K562 (cell line): ENCODE data around the gene UBA52. TPM values are rescaled to one million over a fixed set of nuclear protein-coding genes. Genes with fewer than 3 reads are reported as not detected.

ENCODE experiments used
- BACH1 ChIP-seq: fragments of 200-800 bp; sonication (Bioruptor generic); IDR thresholded peaks from 2 replicates; pipeline ENCODE4 v1.6.1; 2016; ENCODE audit warnings: missing genetic modification characterization, missing compliant biosample characterization
- BMI1 ChIP-seq: fragments of 150-350 bp; IDR thresholded peaks from 2 replicates; pipeline ENCODE4 v1.6.1; 2014; ENCODE audit warnings: low read length
- BRF1 ChIP-seq: IDR thresholded peaks from 3 replicates; pipeline ENCODE4 v1.6.1; 2011; ENCODE audit warnings: borderline replicate concordance, mild to moderate bottlenecking; ENCODE audit not compliant: insufficient read length; ENCODE audit errors: extremely low read depth
- FOSL1 ChIP-seq: fragments of 200-800 bp; sonication (Bioruptor generic); conservative IDR thresholded peaks from 2 replicates; pipeline ENCODE4 v1.6.1; 2016; ENCODE audit warnings: missing genetic modification characterization, missing compliant biosample characterization
- FOXA3 ChIP-seq, 2 experiments: fragments of 450-650 bp in 1 of 2; sonication (generic) in 1 of 2; formaldehyde crosslinking; IDR thresholded peaks in 1 of 2; conservative IDR thresholded peaks in 1 of 2; 2 replicates each; pipeline versions ENCODE4 v1.4.0 to v1.8.0; 2020 to 2022; ENCODE audit warnings: mild to moderate bottlenecking in 2 of 2, missing genetic modification reagents in 1 of 2
- MECOM ChIP-seq: fragments of 250-450 bp; sonication (Bioruptor Pico); IDR thresholded peaks from 2 replicates; pipeline ENCODE4 v1.8.0; 2022; ENCODE audit warnings: inconsistent platforms
- NFATC3 ChIP-seq: fragments of 450-650 bp; IDR thresholded peaks from 2 replicates; pipeline ENCODE4 v1.6.1; 2017; ENCODE audit warnings: mild to moderate bottlenecking
- NR2F6 ChIP-seq: fragments of 450-650 bp; formaldehyde crosslinking; IDR thresholded peaks from 2 replicates; pipeline ENCODE4 v1.4.0; 2020; ENCODE audit warnings: mild to moderate bottlenecking
- PRMT5 ChIP-seq: sonication (generic); formaldehyde crosslinking; IDR thresholded peaks from 2 replicates; pipeline ENCODE4 v1.5.0; 2020; ENCODE audit warnings: missing genetic modification reagents
- RBM15 ChIP-seq: fragments of 200-400 bp; formaldehyde crosslinking; IDR thresholded peaks from 2 replicates; pipeline ENCODE4 v1.6.1; 2018; ENCODE audit warnings: mild to moderate bottlenecking, low read length, moderate library complexity; ENCODE audit not compliant: insufficient read depth
- RBM39 ChIP-seq: fragments of 200-400 bp; formaldehyde crosslinking; optimal IDR thresholded peaks from 2 replicates; pipeline ENCODE3; 2018; ENCODE audit warnings: low read depth, low read length
- SAP30 ChIP-seq: fragments of 200-600 bp; sonication (generic); IDR thresholded peaks from 2 replicates; pipeline ENCODE4 v1.6.1; 2012; ENCODE audit warnings: borderline replicate concordance, low read depth, mild to moderate bottlenecking, moderate library complexity, low read length, control low read depth, inconsistent platforms; ENCODE audit not compliant: insufficient read depth, poor library complexity, severe bottlenecking
- SMARCC2 ChIP-seq: fragments of 450-650 bp; IDR thresholded peaks from 2 replicates; pipeline ENCODE4 v1.6.1; 2017; ENCODE audit warnings: antibody characterized with exemption, moderate library complexity, mild to moderate bottlenecking, low read depth
- TFAM ChIP-seq: fragments of 250-450 bp; sonication (Bioruptor Pico); conservative IDR thresholded peaks from 2 replicates; pipeline ENCODE4 v1.5.0; 2021; ENCODE audit warnings: mild to moderate bottlenecking, moderate library complexity
- TRIM24 ChIP-seq, 2 experiments: fragments of 450-650 bp; IDR thresholded peaks; 2 replicates each; pipeline ENCODE4 v1.6.1; 2016
- UBTF ChIP-seq, 2 experiments: IDR thresholded peaks; 2 replicates each; pipeline ENCODE4 v1.6.1; 2012; ENCODE audit warnings: improper control_type of control experiment in 2 of 2, low read depth in 2 of 2, low read length in 2 of 2, borderline replicate concordance in 1 of 2
- USF1 ChIP-seq: sonication (generic); formaldehyde crosslinking; IDR thresholded peaks from 2 replicates; pipeline ENCODE4 v1.9.0; 2022; ENCODE audit warnings: mild to moderate bottlenecking, missing genetic modification reagents
- ZBTB49 ChIP-seq: sonication (generic); formaldehyde crosslinking; IDR thresholded peaks from 2 replicates; pipeline ENCODE4 v1.8.0; 2022; ENCODE audit warnings: missing genetic modification reagents, mild to moderate bottlenecking, borderline replicate concordance
- ZNF395 ChIP-seq: fragments of 200-800 bp; sonication (Bioruptor generic); IDR thresholded peaks from 2 replicates; pipeline ENCODE4 v1.6.1; 2017; ENCODE audit warnings: missing genetic modification characterization, missing compliant biosample characterization
- ZNF75A ChIP-seq: fragments of 450-650 bp; formaldehyde crosslinking; IDR thresholded peaks from 2 replicates; pipeline ENCODE4 v1.4.0; 2020; ENCODE audit warnings: mild to moderate bottlenecking
- ZNF79 ChIP-seq: fragments of 250-450 bp; sonication (Bioruptor Pico); IDR thresholded peaks from 2 replicates; pipeline ENCODE4 v1.4.0; 2020; ENCODE audit warnings: low read depth, mild to moderate bottlenecking, moderate library complexity
- polyA plus RNA-seq, 8 experiments: library from polyadenylated mRNA; depleted of rRNA in 4 of 8; stranded (reverse) in 5 of 8; unstranded in 3 of 8; fragments of >200 nt; fragmentation: Nextera tagmentation in 2 of 8; fragmentation: Illumina TruSeq in 1 of 8; extraction: Ambion mirVana in 2 of 8; extraction: Trizol in 1 of 8; gene quantifications; 2 replicates each; pipeline versions ENCODE4 v1.2.1 to v1.2.3, GENCODE V29; 2011 to 2014; ENCODE audit warnings: inconsistent platforms in 1 of 8, missing spikeins in 1 of 8
- total RNA-seq, 7 experiments: library from RNA; depleted of rRNA in 6 of 7; stranded (reverse); fragments of >200 nt in 6 of 7; fragmentation: Illumina TruSeq in 2 of 7; extraction: Trizol in 2 of 7; gene quantifications; 2 replicates each; pipeline versions ENCODE4 v1.2.1 to v1.2.3, GENCODE V29; 2011 to 2021; ENCODE audit warnings: low replicate concordance in 1 of 7

The UBA52 gene
- total and polyA plus RNA-seq, 9 of the 15 experiments (the other 6 are each of a cell fraction or from before 2014, with no cell fraction given) = 1,110 to 2,751 (median 1,733) TPM

- TF ChIP-seq BMI1 (no peak), MECOM (no peak), ZNF75A (no peak), FOSL1 (tag) (no peak), USF1 (CRISPR knock-in tag) (no peak), BRF1 (no peak), RBM39 (no peak), ZNF395 (CRISPR knock-in tag) (no peak), UBTF (IDR thresholded peaks at IDR 0.05; ENCODE audit: borderline replicate concordance in 1 of 2, low read depth in 2 of 2, low read length in 2 of 2) (no peak), RBM15 (no peak), PRMT5 (CRISPR knock-in tag) (no peak), SAP30 (peak; percentile 3), NFATC3 (no peak; the same call in 1 of the 2 replicates), ZNF79 (CRISPR knock-in tag) (no peak), SMARCC2 (peak; percentile 21; the same call in 1 of the 2 replicates), TFAM (CRISPR knock-in tag) (no peak), NR2F6 (no peak), TRIM24 (IDR thresholded peaks at IDR 0.05) (no peak), FOXA3 (CRISPR knock-in tag; conservative IDR thresholded peaks at IDR 0.05 in 1 of 2, IDR thresholded peaks at IDR 0.05 in 1 of 2) (no peak), BACH1 (tag) (no peak), ZBTB49 (CRISPR knock-in tag) (0 out of 2 replicates have a peak, but pooled peaks have one; percentile 36)
Observed at GRCh38 chr19:18587962-18588610, 16.4 kb downstream of the UBA52 start (continued).
